Kidney (tissue), 14 donors: ENCODE data around the gene SS18L1. TPM values are rescaled to one million over a fixed set of nuclear protein-coding genes. Genes with fewer than 3 reads are reported as not detected.

ENCODE experiments used
- DNase-seq, 5 donors: peaks; one replicate each; pipeline ENCODE4 v3.0.0-alpha.2; 2013 to 2020
- FAIRE-seq: peaks from 2 replicates; lab custom pipeline; 2012; peaks lifted over from hg19 to GRCh38; lab: Jason Lieb, UNC
- H3K27ac ChIP-seq, 2 donors: one replicate each; pipeline ENCODE4 v1.7.0; 2013; ENCODE audit warnings: low read depth in 2 of 2, low read length in 2 of 2, inconsistent platforms in 1 of 2
- H3K27me3 ChIP-seq: one replicate; pipeline ENCODE4 v1.7.1; 2013; ENCODE audit warnings: low read length, inconsistent platforms; ENCODE audit not compliant: control insufficient read depth, insufficient read depth
- H3K36me3 ChIP-seq, 3 donors: one replicate each; pipeline versions ENCODE4 v1.7.0 to v1.7.1; 2013; ENCODE audit warnings: low read length in 3 of 3, control low read depth in 1 of 3, inconsistent platforms in 1 of 3; ENCODE audit not compliant: insufficient read depth in 3 of 3, control insufficient read depth in 2 of 3
- H3K4me1 ChIP-seq, 3 donors: one replicate each; pipeline versions ENCODE4 v1.7.0 to v1.7.1; 2013; ENCODE audit warnings: low read length in 3 of 3, inconsistent platforms in 1 of 3, low read depth in 1 of 3; ENCODE audit not compliant: control insufficient read depth in 2 of 3, insufficient read depth in 2 of 3
- H3K4me3 ChIP-seq, 3 donors: one replicate each; pipeline versions ENCODE4 v1.7.0 to v1.8.1; 2013; ENCODE audit warnings: low read length in 3 of 3, control low read depth in 1 of 3, inconsistent platforms in 1 of 3
- H3K9ac ChIP-seq, 3 donors: one replicate each; pipeline versions ENCODE4 v1.7.0 to v1.7.1; 2013; ENCODE audit warnings: low read length in 3 of 3, control low read depth in 1 of 3, inconsistent platforms in 1 of 3
- H3K9me3 ChIP-seq, 3 donors: one replicate each; pipeline versions ENCODE4 v1.7.0 to v1.7.1; 2013; ENCODE audit warnings: low read length in 3 of 3, control low read depth in 1 of 3, inconsistent platforms in 1 of 3; ENCODE audit not compliant: control insufficient read depth in 2 of 3, insufficient read depth in 1 of 3
- intact Hi-C: fragments of 100-400 bp; cut with DNase I; formaldehyde crosslinking; loops from one replicate; pipeline ENCODE4 v1.11.1; 2022
- polyA plus RNA-seq: library from polyadenylated mRNA; stranded (reverse); fragments of 350-450 nt; fragmentation: Illumina TruSeq; extraction: RNeasy Lipid Tissue Mini Kit (QIAGEN cat#74804); gene quantifications from one replicate; pipeline ENCODE4 v1.2.3, GENCODE V29; 2014; ENCODE audit warnings: low read depth, low replicate concordance; ENCODE audit not compliant: insufficient read depth
- total RNA-seq: library from RNA; stranded (reverse); fragmentation: NEBNext Ultra II Directional; extraction: Animal tissue kit (Norgen Biotek cat#: 25700); gene quantifications from one replicate; pipeline ENCODE4 v1.2.1, GENCODE V29; 2021
- TF ChIP-seq, protein P1 (sequence below): IDR thresholded peaks from 3 replicates; pipeline ENCODE4 v1.5.1; 2012; ENCODE audit warnings: mild to moderate bottlenecking, moderate library complexity, borderline replicate concordance; ENCODE audit not compliant: insufficient read depth; ENCODE audit errors: extremely low read depth
- donor health status: control.
- donor health status: control.
- donor health status: control.
- donor health status: control.
- donor health status: control.
- donor health status: DM: yes; HTN: yes; CAD: no.
- donor health status: Normal renal cell carcinoma (clear cell type).

SS18L1 gene
- total and polyA plus RNA-seq, 2 donors from 2014 or later = 6.5 to 12.0 TPM

DNA sequence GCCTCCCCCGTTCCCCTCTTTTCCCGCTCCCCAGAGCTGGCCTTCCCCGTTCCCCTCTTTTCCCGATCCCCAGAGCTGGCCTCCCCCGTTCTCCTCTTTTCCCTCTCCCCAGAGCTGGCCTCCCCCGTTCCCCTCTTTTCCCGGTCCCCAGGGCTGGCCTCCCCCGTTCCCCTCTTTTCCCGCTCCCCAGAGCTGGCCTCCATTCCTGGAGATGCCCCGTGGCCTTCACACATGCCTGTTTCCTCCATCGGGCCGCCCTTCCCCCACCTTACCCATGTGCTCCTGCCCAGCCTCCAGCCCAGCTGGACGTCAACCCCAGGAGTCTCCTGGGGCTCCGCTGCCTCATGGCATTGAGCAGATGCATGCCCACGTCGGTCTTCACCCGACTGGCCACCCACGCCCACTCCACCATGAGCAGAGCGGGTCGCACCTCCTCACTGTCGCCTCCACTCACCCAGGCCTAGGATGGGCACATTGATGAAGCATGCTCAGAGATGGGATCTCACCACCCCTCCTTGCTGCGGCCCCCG, 8.3 kb downstream of the SS18L1 start:
- TF ChIP-seq, protein P1, sequence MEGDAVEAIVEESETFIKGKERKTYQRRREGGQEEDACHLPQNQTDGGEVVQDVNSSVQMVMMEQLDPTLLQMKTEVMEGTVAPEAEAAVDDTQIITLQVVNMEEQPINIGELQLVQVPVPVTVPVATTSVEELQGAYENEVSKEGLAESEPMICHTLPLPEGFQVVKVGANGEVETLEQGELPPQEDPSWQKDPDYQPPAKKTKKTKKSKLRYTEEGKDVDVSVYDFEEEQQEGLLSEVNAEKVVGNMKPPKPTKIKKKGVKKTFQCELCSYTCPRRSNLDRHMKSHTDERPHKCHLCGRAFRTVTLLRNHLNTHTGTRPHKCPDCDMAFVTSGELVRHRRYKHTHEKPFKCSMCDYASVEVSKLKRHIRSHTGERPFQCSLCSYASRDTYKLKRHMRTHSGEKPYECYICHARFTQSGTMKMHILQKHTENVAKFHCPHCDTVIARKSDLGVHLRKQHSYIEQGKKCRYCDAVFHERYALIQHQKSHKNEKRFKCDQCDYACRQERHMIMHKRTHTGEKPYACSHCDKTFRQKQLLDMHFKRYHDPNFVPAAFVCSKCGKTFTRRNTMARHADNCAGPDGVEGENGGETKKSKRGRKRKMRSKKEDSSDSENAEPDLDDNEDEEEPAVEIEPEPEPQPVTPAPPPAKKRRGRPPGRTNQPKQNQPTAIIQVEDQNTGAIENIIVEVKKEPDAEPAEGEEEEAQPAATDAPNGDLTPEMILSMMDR = no peak

DNA sequence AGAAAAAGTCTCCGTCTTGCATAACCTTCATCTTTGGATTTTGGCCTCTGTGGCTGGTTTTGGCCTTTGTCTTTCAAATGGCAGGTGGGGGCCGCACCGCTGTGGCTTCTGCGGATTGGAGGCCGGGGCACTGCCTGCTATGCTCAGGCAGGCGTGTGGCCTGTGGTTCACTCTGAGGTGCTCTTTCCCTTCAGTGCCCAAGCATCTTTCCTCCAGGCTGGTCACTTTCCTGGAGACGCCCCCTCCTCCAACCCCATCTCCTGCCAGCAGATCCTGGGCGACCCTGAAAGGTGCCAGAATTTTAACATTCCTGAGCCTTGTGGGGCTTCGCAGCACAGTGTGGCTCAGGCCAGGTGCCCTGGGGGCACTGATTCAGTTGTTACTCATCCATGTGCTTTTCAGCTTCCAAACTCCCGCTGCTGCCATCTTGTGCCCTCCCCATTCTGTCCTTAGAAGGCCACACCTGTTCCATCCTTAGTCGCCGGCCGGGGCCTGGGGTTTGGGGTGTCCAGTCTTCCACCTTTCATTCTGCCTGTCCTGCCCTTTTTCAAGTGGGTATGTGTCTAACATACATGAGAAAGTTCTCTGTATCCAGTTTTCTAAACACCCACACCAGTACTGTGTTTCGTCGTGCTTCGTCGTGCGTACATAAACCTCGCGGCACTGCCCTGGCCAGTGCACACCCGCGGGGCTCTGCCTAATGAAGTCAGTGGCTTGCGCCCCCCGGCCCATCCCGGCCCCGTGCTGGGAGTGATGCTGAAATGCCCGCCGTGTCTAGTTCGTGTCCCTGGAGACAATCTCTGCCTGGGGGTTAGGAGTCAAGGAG, 12.1 kb downstream of the SS18L1 start:
- Histone ChIP-seq H3K9me3 (no peaks in the 10 kb centered on the region), H3K27ac (no peak overlapping the region), H3K9ac (no peak overlapping the region), H3K4me3 (no peak overlapping the region), H3K4me1 (peaks cover 0 to 15% (median 3%) of the 10 kb centered on the region in 3 donors), H3K36me3 (peaks cover 0 to 10% (median 6%) of the 10 kb centered on the region in 3 donors), H3K27me3 (no peaks in the 10 kb centered on the region)
- FAIRE-seq = no peak
- DNase-seq = no peak
- TF ChIP-seq, protein P1 = no peak
- intact Hi-C loops = no loop called here

More for the DNA sequence above, 8.3 kb downstream of the SS18L1 start:
- Histone ChIP-seq H3K27me3 (no peaks in the 10 kb centered on the region), H3K9me3 (no peaks in the 10 kb centered on the region), H3K36me3 (peaks cover 0 to 10% (median 6%) of the 10 kb centered on the region in 3 donors), H3K27ac (no peak overlapping the region), H3K4me3 (no peak overlapping the region), H3K4me1 (peaks cover 0 to 30% (median 4%) of the 10 kb centered on the region in 3 donors), H3K9ac (no peak overlapping the region)
- intact Hi-C loops = no loop called here
- DNase-seq (no peak), FAIRE-seq (no peak)

DNA sequence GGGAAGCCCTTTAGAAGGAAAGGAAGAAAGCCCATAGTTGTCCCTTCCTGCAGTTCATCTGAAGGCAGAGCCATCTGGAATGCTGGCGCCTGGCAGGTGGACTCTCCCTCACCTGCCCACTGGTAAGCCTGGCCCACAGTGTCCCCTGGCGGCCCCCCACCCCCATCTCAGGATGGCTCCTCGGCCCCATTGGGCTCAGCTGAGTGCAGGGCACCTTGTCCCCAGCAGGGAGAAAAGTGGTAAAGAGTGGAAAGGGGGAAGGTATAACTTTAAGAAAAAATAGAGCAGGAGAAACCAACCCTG, 12.6 kb downstream of the SS18L1 start:
- TF ChIP-seq, protein P1 = no peak
- H3K9me3 ChIP-seq = no peaks in the 10 kb centered on the region
- H3K36me3 ChIP-seq = peaks cover 0 to 10% (median 6%) of the 10 kb centered on the region in 3 donors
- no peak overlapping the region for H3K9ac ChIP-seq
- H3K27ac ChIP-seq = no peak overlapping the region
- FAIRE-seq = no peak
- peaks cover 0 to 15% (median 3%) of the 10 kb centered on the region in 3 donors for H3K4me1 ChIP-seq
- no peaks in the 10 kb centered on the region for H3K27me3 ChIP-seq
- no peak overlapping the region for H3K4me3 ChIP-seq
- DNase-seq = no peak
- intact Hi-C loops = no loop called here
